Upper lobe of right lung (tissue), 1 donor: Measurements from ENCODE around the gene POTEF. TPM values are rescaled to one million over a fixed set of nuclear protein-coding genes. Genes with fewer than 3 reads are reported as not detected.
"Not testable (repeated sequence)": the region's sequence is repeated elsewhere in the genome, so short reads cannot be mapped to it uniquely, and the experiment has no call there.

ENCODE experiments used
- ATAC-seq: fragments of 200-7000 bp; cut with Tn5 transposase; one replicate; pipeline ENCODE4 v1.9.1; 2020; ENCODE audit warnings: mild to moderate bottlenecking, moderate library complexity
- DNase-seq: peaks from one replicate; pipeline ENCODE4 v3.0.0-alpha.2; 2020
- H3K27ac ChIP-seq: fragments of 200-600 bp; one replicate; pipeline ENCODE4 v1.8.0; 2022
- H3K27me3 ChIP-seq: fragments of 200-600 bp; one replicate; pipeline ENCODE4 v1.8.0; 2022; ENCODE audit warnings: mild to moderate bottlenecking
- H3K36me3 ChIP-seq: fragments of 200-600 bp; one replicate; pipeline ENCODE4 v1.8.0; 2022
- H3K4me1 ChIP-seq: fragments of 200-600 bp; one replicate; pipeline ENCODE4 v1.8.0; 2022
- H3K4me3 ChIP-seq: fragments of 200-600 bp; one replicate; pipeline ENCODE4 v1.8.0; 2022; ENCODE audit warnings: mild to moderate bottlenecking
- H3K9me3 ChIP-seq: fragments of 200-600 bp; one replicate; pipeline ENCODE4 v1.8.0; 2022
- intact Hi-C: fragments of 100-400 bp; cut with DNase I; formaldehyde crosslinking; loops from one replicate; pipeline ENCODE4 v1.11.0; 2022
- total RNA-seq: library from RNA; stranded (reverse); fragmentation: NEBNext Ultra II Directional; extraction: Animal tissue kit (Norgen Biotek cat#: 25700); gene quantifications from one replicate; pipeline ENCODE4 v1.2.1, GENCODE V29; 2021
- TF ChIP-seq, protein P1 (sequence below): fragments of 200-600 bp; IDR thresholded peaks from one replicate; pipeline ENCODE4 v1.8.0; 2022; ENCODE audit warnings: antibody characterized with exemption
- donor health status: DM: no; HTN: yes; CAD: no; lungs with severe emphysema.

Gene POTEF
- total RNA-seq, 1 donor from 2014 or later = not detected

DNA sequence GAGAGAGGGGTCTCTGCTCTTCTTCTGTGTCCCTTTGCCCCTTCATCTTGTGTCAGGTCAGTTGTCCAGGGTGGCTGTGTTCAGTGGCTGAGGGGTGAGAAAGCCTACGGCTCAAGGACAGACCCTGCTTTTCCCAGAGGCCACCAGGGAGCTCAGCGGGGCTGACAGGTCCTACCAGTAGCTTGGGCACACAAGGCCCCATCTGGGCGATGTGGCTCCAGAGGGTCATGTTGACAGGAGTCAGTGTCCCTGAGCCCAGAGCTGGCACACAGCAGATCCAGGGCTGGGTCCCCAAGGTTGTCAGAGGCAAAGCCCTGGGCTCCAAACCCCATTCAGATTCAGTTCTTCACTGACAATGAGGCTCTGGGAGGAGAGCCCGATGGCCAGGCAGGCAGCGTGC is 8.1 kb upstream of the POTEF start:
- intact Hi-C loops, H3K36me3 ChIP-seq, H3K9me3 ChIP-seq, H3K27me3 ChIP-seq, H3K27ac ChIP-seq, ATAC-seq, H3K4me3 ChIP-seq, H3K4me1 ChIP-seq: not testable (repeated sequence)
- DNase-seq = peak; percentile 23

DNA sequence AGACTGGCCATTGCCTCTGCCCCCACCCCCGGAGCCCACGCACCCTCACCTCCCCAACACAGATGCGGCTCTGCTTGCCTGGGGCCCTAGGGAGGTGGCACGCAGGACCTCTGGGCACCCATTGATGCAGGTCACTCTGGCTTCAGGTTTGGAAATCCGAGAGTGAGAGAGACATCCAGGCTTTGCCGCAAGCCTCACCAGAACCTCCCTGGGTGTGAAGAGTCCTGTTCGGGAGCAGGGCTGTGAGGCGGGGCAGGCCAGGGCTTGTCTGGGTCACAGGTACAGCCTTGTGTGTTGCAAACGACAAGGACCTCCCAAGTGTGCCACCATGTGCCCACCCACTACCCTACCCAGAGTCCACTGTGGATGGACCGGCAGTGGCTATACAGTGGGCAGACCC is 7.5 kb upstream of the POTEF start:
- intact Hi-C loops, ATAC-seq, H3K36me3 ChIP-seq, H3K4me3 ChIP-seq, H3K27ac ChIP-seq, H3K9me3 ChIP-seq, H3K27me3 ChIP-seq, H3K4me1 ChIP-seq: not testable (repeated sequence)
- DNase-seq = peak; percentile 35

DNA sequence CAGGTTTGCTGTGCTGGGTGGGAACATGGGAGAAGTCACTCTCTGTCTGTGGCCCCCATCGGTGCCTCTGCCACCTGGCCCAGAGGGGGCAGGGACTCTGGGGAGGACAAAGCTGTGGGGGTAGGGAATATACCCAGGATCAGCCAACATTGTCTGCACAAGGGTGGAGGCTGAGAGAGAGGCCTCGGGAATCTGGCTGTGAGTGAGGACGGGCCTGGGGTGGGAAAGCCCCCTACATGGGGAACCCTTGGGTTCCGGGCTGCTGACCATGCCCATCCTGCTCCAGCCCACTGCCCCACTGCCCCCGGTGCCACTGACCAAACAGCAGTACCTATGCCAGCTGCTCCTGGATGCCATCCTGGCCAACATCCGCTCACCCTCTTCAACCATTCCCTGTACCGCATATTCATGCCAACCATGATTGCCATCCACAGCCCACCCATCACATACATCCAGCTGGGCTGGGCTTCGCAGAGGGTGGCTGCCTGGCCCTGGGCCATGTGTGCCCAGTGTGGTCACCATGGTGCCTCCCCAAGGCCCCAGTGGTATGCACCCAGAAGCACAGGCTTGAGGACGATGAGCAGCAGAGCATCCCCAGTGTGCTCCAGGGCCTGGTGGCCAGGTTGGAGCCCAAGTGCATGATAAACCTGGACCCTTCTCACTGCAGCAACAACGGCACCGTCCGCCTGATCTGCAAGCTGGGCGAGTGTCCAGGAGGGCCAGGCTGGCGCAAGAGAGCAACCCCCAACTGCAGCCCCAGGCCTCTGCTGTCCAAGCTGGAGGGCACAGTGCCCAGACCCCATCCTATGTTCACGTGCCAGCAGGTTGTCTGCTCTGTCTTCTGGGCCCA is 6.9 kb upstream of the POTEF start:
- H3K4me3 ChIP-seq = no peak overlapping the region
- no peaks in the 10 kb centered on the region for H3K27me3 ChIP-seq
- no peaks in the 10 kb centered on the region for H3K36me3 ChIP-seq
- ATAC-seq = no peak
- TF ChIP-seq, protein P1, sequence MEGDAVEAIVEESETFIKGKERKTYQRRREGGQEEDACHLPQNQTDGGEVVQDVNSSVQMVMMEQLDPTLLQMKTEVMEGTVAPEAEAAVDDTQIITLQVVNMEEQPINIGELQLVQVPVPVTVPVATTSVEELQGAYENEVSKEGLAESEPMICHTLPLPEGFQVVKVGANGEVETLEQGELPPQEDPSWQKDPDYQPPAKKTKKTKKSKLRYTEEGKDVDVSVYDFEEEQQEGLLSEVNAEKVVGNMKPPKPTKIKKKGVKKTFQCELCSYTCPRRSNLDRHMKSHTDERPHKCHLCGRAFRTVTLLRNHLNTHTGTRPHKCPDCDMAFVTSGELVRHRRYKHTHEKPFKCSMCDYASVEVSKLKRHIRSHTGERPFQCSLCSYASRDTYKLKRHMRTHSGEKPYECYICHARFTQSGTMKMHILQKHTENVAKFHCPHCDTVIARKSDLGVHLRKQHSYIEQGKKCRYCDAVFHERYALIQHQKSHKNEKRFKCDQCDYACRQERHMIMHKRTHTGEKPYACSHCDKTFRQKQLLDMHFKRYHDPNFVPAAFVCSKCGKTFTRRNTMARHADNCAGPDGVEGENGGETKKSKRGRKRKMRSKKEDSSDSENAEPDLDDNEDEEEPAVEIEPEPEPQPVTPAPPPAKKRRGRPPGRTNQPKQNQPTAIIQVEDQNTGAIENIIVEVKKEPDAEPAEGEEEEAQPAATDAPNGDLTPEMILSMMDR = no peak
- H3K4me1 ChIP-seq = no peaks in the 10 kb centered on the region
- intact Hi-C loops = no loop called here
- H3K9me3 ChIP-seq = no peaks in the 10 kb centered on the region
- no peak overlapping the region for H3K27ac ChIP-seq
- peak; percentile 49 for DNase-seq

DNA sequence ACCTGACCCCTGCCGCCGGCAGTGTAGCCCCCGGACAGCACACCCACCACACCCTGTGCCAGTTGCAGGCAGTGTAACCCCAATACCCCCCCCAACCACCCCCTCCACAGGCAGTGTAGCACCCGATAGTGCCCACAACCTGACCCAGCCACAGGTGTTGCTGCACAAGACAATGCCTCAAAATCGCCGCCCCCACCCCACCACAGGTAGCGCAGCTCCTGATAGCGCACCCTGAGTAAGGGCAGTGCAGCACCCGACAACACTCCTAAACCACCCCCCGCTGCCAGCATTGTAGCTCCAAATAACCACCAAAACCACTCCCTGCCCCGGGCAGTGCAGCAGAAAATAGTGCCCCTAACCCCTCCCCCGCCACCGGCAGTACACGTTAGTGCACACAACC is 558 bp downstream of the POTEF start:
- H3K36me3 ChIP-seq, H3K27me3 ChIP-seq, H3K4me1 ChIP-seq, H3K27ac ChIP-seq, H3K9me3 ChIP-seq, intact Hi-C loops, H3K4me3 ChIP-seq: not testable (repeated sequence)
- ATAC-seq = peak; percentile 30
- peak; percentile 53 for DNase-seq

DNA sequence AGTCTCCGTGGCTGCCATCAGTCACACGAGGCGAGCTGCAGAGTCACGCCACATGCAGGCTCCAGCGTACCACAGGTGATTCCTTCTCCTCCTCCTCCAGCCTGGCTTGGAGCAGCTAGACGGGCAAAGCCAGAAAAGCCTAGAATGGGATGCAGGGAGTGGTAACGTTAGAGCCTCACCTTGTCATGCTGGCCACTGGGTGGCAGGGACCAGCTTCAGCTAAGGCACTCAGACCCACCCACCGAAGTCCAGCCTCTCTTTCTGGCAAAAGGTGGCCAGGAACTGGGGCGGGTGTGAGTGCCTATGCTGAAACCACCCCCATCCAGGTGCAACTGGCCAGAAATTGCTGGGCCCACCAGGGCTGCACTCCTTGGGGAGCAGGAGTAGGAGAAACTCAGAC is 1.3 kb downstream of the POTEF start:
- DNase-seq, H3K4me1 ChIP-seq, intact Hi-C loops, ATAC-seq, H3K27ac ChIP-seq, H3K27me3 ChIP-seq, H3K36me3 ChIP-seq, H3K4me3 ChIP-seq, H3K9me3 ChIP-seq: not testable (repeated sequence)

DNA sequence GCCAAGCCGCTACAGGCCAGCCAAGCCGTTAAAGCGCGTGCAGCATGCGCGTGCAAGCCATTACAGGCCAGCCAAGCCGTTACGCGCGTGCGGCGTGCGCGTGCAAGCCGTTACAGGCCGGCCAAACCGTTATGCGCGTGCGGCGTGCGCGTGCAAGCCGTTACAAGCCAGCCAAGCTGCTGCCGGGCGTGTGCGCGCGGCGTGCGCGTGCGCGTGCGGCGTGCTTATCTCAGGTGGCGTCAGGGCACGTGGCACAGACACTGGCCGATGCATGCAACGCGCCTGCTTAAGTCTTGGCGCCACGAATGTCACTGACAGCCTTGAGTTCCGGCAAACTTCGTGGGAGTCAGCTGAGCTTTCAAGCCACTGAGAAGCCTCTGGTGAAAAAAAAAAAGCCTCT is 8.1 kb downstream of the POTEF start:
- intact Hi-C loops, H3K4me1 ChIP-seq, H3K27me3 ChIP-seq, H3K9me3 ChIP-seq, H3K27ac ChIP-seq, H3K36me3 ChIP-seq, ATAC-seq, H3K4me3 ChIP-seq: not testable (repeated sequence)
- peak; percentile 20 for DNase-seq

DNA sequence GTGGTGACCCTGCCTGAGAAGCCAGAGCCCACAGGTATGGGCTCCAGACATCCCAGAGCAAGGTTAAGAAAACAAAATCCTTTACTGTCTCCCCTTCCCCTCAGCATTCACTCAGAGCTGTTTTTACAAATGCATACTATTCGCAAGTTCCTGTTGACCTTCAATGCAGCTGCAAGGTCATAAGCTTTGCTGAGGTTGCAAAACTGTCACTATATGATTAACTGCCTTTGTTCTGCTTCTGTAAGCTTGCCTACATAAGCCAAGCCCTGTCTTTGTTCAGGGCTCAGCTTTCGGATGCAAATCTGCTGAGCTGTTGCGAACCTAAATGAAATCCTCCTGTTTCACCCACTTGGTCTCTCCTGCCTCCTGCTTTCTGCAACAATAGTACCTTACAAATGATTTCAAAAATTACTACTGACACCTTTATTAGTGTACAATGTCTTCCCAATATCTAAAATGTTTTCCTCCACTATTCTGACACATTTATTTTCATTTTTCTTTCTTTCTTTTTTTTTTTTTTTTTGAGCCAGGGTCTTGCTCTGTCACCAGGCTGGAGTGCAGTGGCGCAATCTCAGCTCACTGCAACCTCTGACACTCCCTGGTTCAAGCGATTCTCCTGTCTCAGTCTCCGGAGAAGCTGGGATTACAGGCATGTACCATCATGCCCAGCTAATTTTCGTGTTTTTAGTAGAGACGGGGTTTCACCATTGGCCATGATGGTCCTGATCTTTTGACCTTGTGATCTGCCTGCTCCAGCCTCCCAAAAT is 26.2 kb downstream of the POTEF start:
- not testable (repeated sequence) for H3K4me3 ChIP-seq

DNA sequence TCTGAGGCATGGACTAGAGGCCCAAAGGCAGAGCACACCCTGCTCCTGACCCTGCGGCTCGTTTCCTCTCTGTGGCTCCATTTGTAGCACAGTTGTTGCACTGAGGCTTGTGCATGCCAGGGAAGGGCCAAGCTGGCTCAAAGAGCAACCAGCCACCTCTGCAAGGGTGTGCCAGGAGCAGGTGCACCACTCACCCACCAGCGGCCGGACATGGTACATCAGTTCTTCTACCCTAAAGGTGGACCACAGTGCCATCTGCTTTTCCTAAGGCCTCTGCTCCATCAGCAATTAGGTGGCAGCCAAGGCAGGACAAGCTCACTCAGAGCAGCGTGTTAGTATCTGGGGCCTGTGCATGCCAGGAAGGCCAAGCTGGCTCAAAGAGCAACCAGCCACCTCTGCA is 66.4 kb downstream of the POTEF start:
- H3K4me1 ChIP-seq, intact Hi-C loops, H3K27me3 ChIP-seq, H3K36me3 ChIP-seq, H3K9me3 ChIP-seq, ATAC-seq, H3K4me3 ChIP-seq, H3K27ac ChIP-seq, DNase-seq: not testable (repeated sequence)

More for the DNA sequence above, 26.2 kb downstream of the POTEF start:
- H3K27me3 ChIP-seq, ATAC-seq, H3K4me1 ChIP-seq, H3K27ac ChIP-seq, H3K9me3 ChIP-seq, intact Hi-C loops, DNase-seq, H3K36me3 ChIP-seq: not testable (repeated sequence)

DNA sequence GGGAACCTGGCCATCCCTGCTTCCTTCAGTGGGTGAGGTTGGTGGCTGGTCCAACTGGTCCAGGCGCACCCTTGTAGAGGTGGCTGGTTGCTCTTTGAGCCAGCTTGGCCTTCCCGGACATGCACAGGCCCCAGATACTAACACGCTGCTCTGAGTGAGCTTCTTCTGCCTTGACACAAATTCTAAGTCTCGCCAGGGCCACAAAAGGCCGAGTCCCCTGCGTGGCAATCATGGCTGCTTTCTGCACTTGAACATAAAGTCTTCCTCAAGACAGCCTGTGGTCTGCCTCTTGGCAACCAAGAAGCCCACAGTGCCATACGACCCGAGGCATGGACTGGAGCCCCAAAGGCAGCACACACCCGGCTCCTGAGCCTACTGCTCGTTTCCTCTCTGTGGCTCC is 69.0 kb downstream of the POTEF start:
- intact Hi-C loops, H3K27ac ChIP-seq, H3K4me3 ChIP-seq, ATAC-seq, H3K9me3 ChIP-seq, DNase-seq, H3K4me1 ChIP-seq, H3K36me3 ChIP-seq, H3K27me3 ChIP-seq: not testable (repeated sequence)

DNA sequence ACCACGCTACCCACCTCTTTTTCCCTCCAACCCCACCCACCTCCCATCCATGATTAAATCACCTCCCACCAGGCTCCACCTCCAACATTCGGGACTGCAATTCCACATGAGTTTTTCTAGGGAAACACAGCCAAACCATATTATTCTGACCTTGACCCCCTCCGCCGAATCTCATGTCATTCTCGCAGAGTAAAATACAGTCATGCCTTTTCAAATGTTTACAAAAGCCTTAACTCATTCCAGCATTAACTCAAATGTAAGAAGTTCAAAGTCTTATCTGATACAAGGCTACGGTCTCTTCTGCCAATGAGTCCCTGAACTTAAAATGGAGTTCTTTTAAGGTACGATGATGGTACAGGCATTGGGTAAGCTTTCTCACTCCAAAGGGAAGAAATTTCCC is 72.7 kb downstream of the POTEF start:
- H3K27me3 ChIP-seq, ATAC-seq, DNase-seq, H3K27ac ChIP-seq, H3K4me3 ChIP-seq, H3K4me1 ChIP-seq, H3K36me3 ChIP-seq, intact Hi-C loops, H3K9me3 ChIP-seq: not testable (repeated sequence)

DNA sequence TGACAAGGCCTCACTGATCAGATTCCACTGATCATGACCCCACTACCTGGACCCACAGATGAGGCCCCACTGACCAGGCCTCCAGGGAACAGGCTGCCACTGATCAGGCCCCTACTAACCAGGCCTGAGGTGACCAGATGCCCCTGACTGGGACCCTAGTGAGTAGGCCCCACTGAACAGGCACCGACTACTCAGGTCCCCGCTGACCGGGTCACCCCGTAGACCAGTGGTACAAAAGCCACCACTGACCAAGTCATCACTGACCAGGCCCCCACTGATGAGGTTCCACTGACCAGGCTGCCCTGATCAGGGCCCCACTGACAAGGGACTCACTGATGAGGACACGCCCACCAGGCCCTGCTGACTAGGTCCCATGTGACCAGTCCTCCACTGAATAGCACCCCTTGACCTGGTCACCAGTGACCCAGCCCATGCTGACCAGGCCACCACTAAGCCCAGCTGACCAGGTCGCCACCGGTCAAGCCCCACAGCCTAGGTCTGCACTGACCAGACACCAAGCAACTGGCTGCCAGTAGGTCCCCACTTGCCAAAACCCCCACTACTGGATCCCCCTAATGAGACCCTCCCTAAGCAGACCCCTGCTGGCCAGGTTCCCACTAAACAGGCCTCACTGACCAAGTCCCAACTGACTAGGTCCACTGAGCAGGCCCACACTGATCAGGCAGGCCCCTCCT is 75.7 kb downstream of the POTEF start:
- H3K36me3 ChIP-seq, H3K4me3 ChIP-seq, ATAC-seq, H3K27ac ChIP-seq, intact Hi-C loops, H3K9me3 ChIP-seq, H3K27me3 ChIP-seq, DNase-seq, H3K4me1 ChIP-seq: not testable (repeated sequence)

DNA sequence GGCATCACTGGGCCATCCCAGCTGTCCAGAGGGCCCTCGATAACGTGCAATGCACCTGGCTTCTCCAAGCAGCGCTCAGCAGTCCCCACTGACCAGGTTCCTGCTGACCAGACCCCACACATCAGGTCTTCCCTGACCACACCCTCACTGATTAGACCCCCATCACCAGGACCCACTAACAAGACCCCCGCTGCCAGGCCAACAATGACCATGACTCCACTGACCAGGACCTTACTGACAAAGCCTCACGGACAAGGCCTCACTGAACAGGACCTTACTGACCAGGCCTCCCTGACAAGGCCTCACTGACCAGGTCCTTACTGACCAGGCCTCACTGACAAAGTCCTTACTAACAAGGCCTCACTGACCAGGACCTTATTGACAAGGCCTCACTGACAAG is 76.6 kb downstream of the POTEF start:
- H3K27ac ChIP-seq, H3K4me1 ChIP-seq, H3K27me3 ChIP-seq, DNase-seq, ATAC-seq, intact Hi-C loops, H3K36me3 ChIP-seq, H3K9me3 ChIP-seq, H3K4me3 ChIP-seq: not testable (repeated sequence)

DNA sequence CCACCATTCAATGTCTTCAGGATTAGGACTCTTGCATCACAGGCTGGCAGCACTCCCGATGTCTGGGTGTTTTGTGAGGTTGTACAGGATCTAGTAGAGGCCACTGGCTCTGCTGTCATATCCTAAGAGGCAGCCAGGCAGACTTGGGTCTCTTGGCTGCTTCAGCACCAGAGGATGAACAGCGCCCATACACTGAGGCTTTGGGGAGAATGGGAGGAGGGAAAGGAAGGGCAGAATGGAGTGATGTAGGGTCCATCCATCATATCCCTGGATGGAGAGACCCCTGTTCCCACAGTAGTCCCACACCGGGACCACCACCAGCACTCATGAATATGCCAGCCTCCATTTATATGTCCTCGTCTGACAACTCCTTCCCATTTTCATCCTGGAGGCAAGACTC is 80.6 kb downstream of the POTEF start:
- DNase-seq, H3K27ac ChIP-seq, H3K27me3 ChIP-seq, intact Hi-C loops, H3K36me3 ChIP-seq, ATAC-seq, H3K9me3 ChIP-seq, H3K4me1 ChIP-seq, H3K4me3 ChIP-seq: not testable (repeated sequence)
